GM23248 (cell line): ENCODE measurements around the gene DUSP9. TPM values are rescaled to one million over a fixed set of nuclear protein-coding genes. Genes with fewer than 3 reads are reported as not detected.

Source experiments
- DNase-seq: peaks from one replicate; pipeline ENCODE4 v3.0.0-alpha.2; 2015
- H2AFZ ChIP-seq: fragments of 200-600 bp; sonication (generic); 2 replicates; pipeline ENCODE4 v1.6.1; 2016; ENCODE audit warnings: antibody characterized with exemption
- H3F3A ChIP-seq: fragments of 200-600 bp; sonication (generic); 2 replicates; pipeline ENCODE4 v1.6.1; 2016; ENCODE audit warnings: mild to moderate bottlenecking, antibody characterized with exemption, mixed run types; ENCODE audit not compliant: insufficient read depth
- H3K27ac ChIP-seq: fragments of 200-600 bp; sonication (generic); 2 replicates; pipeline ENCODE4 v1.5.1; 2016; ENCODE audit warnings: mild to moderate bottlenecking
- H3K27me3 ChIP-seq: fragments of 200-600 bp; sonication (generic); replicated peaks from 2 replicates; pipeline ENCODE4 v1.6.1; 2016; ENCODE audit warnings: mild to moderate bottlenecking; ENCODE audit not compliant: insufficient read depth
- H3K36me3 ChIP-seq: fragments of 200-600 bp; sonication (generic); 2 replicates; pipeline ENCODE4 v1.6.1; 2016; ENCODE audit warnings: low read depth, mild to moderate bottlenecking
- H3K4me1 ChIP-seq: fragments of 200-600 bp; sonication (generic); 2 replicates; pipeline ENCODE4 v1.6.1; 2016; ENCODE audit warnings: mild to moderate bottlenecking; ENCODE audit not compliant: insufficient read depth
- H3K4me2 ChIP-seq: fragments of 200-600 bp; sonication (generic); one replicate; pipeline ENCODE4 v1.6.1; 2016; ENCODE audit warnings: mild to moderate bottlenecking; ENCODE audit not compliant: unreplicated experiment
- H3K4me3 ChIP-seq: fragments of 200-600 bp; sonication (generic); 2 replicates; pipeline ENCODE4 v1.5.1; 2016; ENCODE audit warnings: mild to moderate bottlenecking
- H3K79me2 ChIP-seq: fragments of 200-600 bp; sonication (generic); 2 replicates; pipeline ENCODE4 v1.6.1; 2016; ENCODE audit warnings: mild to moderate bottlenecking; ENCODE audit not compliant: insufficient read depth
- H3K9ac ChIP-seq: fragments of 200-600 bp; sonication (generic); 2 replicates; pipeline ENCODE4 v1.6.1; 2016; ENCODE audit warnings: mild to moderate bottlenecking
- H3K9me2 ChIP-seq: fragments of 200-600 bp; sonication (generic); 2 replicates; pipeline ENCODE4 v1.6.1; 2016; ENCODE audit warnings: mixed run types, mild to moderate bottlenecking, moderate library complexity; ENCODE audit not compliant: insufficient read depth
- H3K9me3 ChIP-seq: fragments of 200-600 bp; sonication (generic); one replicate; pipeline ENCODE4 v1.6.1; 2017; ENCODE audit warnings: low read depth
- H4K20me1 ChIP-seq: fragments of 200-600 bp; sonication (generic); 2 replicates; pipeline ENCODE4 v1.6.0; 2016; ENCODE audit not compliant: insufficient read depth
- EZH2 ChIP-seq: fragments of 200-600 bp; sonication (generic); IDR thresholded peaks from 2 replicates; pipeline ENCODE4 v1.6.1; 2018; ENCODE audit warnings: antibody characterized with exemption, mild to moderate bottlenecking; ENCODE audit not compliant: insufficient read depth, poor library complexity, severe bottlenecking
- EZH2phosphoT487 ChIP-seq: fragments of 200-600 bp; sonication (generic); IDR thresholded peaks from 2 replicates; pipeline ENCODE4 v1.6.1; 2018; ENCODE audit warnings: antibody characterized with exemption, moderate library complexity, mild to moderate bottlenecking, low read depth; ENCODE audit not compliant: insufficient read depth
- WGBS, 2 experiments: methylation state at CpG; one replicate each; pipeline ENCODE4 v1.1.6; 2015 to 2017; ENCODE audit warnings: low lambda C conversion rate in 2 of 2, low coverage in 1 of 2; ENCODE audit errors: missing lambda C conversion rate in 2 of 2; 5-methylcytosine and 5-hydroxymethylcytosine counted together
- in situ Hi-C: fragments of 300-500 bp; cut with MboI; formaldehyde crosslinking; loops from 2 replicates; pipeline ENCODE4 v1.15.0; 2020
- polyA plus RNA-seq: library from polyadenylated mRNA; unstranded; fragments of >200 nt; fragmentation: Nextera tagmentation; extraction: Ambion mirVana; gene quantifications from 2 replicates; pipeline ENCODE4 v1.2.1, GENCODE V29; 2016
- total RNA-seq: library from RNA; depleted of rRNA; stranded (reverse); fragments of >200 nt; shearing (Covaris generic); gene quantifications from 2 replicates; pipeline ENCODE4 v1.2.3, GENCODE V29; 2014

DUSP9 gene
- total and polyA plus RNA-seq, 2 experiments from 2014 or later, result not detected

- Histone ChIP-seq H3K79me2 (no peaks in the 10 kb centered on the region), H3K4me3 (peak within 1 kb of the TSS; percentile 59), H2AFZ (0 out of 2 replicates have a peak within 1 kb of the TSS, but pooled peaks have one; percentile 48), H3K4me2 (no peak within 1 kb of the TSS), H3K9me3 (no peaks in the 10 kb centered on the region), H3K9ac (peak within 1 kb of the TSS; percentile 56), H3K27ac (no peak within 1 kb of the TSS), H3K9me2 (no peaks in the 10 kb centered on the region), H3F3A (no peaks in the 10 kb centered on the region), H3K27me3 (no peaks in the 10 kb centered on the region), H3K36me3 (no peaks in the 10 kb centered on the region), H4K20me1 (no peaks in the 10 kb centered on the region), H3K4me1 (no peaks in the 10 kb centered on the region)
- DNase-seq, result peak; percentile 77
- WGBS, 2 experiments, result 0 to 1% methylated on average over 2 to 33 of the region's 66 CpGs
- TF ChIP-seq EZH2phosphoT487 (no peak), EZH2 (no peak)
- in situ Hi-C loops, result no loop called here
These were observed 40.4 kb downstream of the DUSP9 start, which contains the start of gene SLC6A8 for GRCh38 chrX:153687121-153688039. SLC6A8 (plus strand) TSS chrX:153687926; CDS start chrX:153688575, 649 bp downstream.

- in situ Hi-C loops, result no loop called here
- H3K4me2 ChIP-seq, result no peak overlapping the region
- H3K9ac ChIP-seq, result no peak overlapping the region
- no peaks in the 10 kb centered on the region for H3K27me3 ChIP-seq
- H3K4me1 ChIP-seq, result no peaks in the 10 kb centered on the region
- no peak overlapping the region for H2AFZ ChIP-seq
- no peaks in the 10 kb centered on the region for H3K36me3 ChIP-seq
- no CpG with 5 or more reads among the region's 69 CpGs for WGBS, 2 experiments
- H3K79me2 ChIP-seq, result no peaks in the 10 kb centered on the region
- TF ChIP-seq EZH2, result no peak
- TF ChIP-seq EZH2phosphoT487, result no peak
- H3K9me3 ChIP-seq, result no peaks in the 10 kb centered on the region
- peak; percentile 23 for DNase-seq
- no peaks in the 10 kb centered on the region for H3K9me2 ChIP-seq
- H3K27ac ChIP-seq, result no peak overlapping the region
- no peak overlapping the region for H3K4me3 ChIP-seq
- H4K20me1 ChIP-seq, result no peaks in the 10 kb centered on the region
- no peaks in the 10 kb centered on the region for H3F3A ChIP-seq
These were observed 41.1 kb downstream of the DUSP9 start for GRCh38 chrX:153688071-153688470.

- WGBS, 2 experiments, result 0% methylated on average over 2 to 10 of the region's 57 CpGs
- in situ Hi-C loops, result no loop called here
These were observed 41.5 kb downstream of the DUSP9 start for GRCh38 chrX:153688506-153688905.

GRCh38 chrX:153688911-153689590 is 42.0 kb downstream of the DUSP9 start:
- WGBS, 2 experiments, result 2 to 5% methylated on average over 8 to 22 of the region's 53 CpGs
- Histone ChIP-seq H3K4me3 (peak overlapping the region; percentile 59; the same call in 1 of the 2 replicates), H3K4me1 (no peaks in the 10 kb centered on the region), H3K36me3 (no peaks in the 10 kb centered on the region), H3K79me2 (no peaks in the 10 kb centered on the region), H3F3A (no peaks in the 10 kb centered on the region), H3K27ac (peak overlapping the region; percentile 52; the same call in 1 of the 2 replicates), H2AFZ (no peak overlapping the region), H3K9me2 (no peaks in the 10 kb centered on the region), H3K9ac (peak overlapping the region; percentile 57), H3K4me2 (peak overlapping the region; percentile 35), H4K20me1 (no peaks in the 10 kb centered on the region), H3K27me3 (no peaks in the 10 kb centered on the region), H3K9me3 (no peaks in the 10 kb centered on the region)
- in situ Hi-C loops, result no loop called here
- peak; percentile 70 for DNase-seq
- no peak for TF ChIP-seq EZH2
- TF ChIP-seq EZH2phosphoT487, result no peak

More at GRCh38 chrX:153688506-153688905, 41.5 kb downstream of the DUSP9 start:
- Histone ChIP-seq H3K27ac (no peak overlapping the region), H3K79me2 (no peaks in the 10 kb centered on the region), H3K9ac (peak overlapping the region; percentile 56), H3K4me3 (peak overlapping the region; percentile 59), H3K4me2 (no peak overlapping the region), H2AFZ (no peak overlapping the region), H3F3A (no peaks in the 10 kb centered on the region), H4K20me1 (no peaks in the 10 kb centered on the region), H3K36me3 (no peaks in the 10 kb centered on the region), H3K9me2 (no peaks in the 10 kb centered on the region), H3K4me1 (no peaks in the 10 kb centered on the region), H3K9me3 (no peaks in the 10 kb centered on the region), H3K27me3 (no peaks in the 10 kb centered on the region)
- TF ChIP-seq EZH2, result no peak
- no peak for TF ChIP-seq EZH2phosphoT487
- DNase-seq, result peak; percentile 34
